ENCODE results near the gene PAPLN.

Gene PAPLN

DNA sequence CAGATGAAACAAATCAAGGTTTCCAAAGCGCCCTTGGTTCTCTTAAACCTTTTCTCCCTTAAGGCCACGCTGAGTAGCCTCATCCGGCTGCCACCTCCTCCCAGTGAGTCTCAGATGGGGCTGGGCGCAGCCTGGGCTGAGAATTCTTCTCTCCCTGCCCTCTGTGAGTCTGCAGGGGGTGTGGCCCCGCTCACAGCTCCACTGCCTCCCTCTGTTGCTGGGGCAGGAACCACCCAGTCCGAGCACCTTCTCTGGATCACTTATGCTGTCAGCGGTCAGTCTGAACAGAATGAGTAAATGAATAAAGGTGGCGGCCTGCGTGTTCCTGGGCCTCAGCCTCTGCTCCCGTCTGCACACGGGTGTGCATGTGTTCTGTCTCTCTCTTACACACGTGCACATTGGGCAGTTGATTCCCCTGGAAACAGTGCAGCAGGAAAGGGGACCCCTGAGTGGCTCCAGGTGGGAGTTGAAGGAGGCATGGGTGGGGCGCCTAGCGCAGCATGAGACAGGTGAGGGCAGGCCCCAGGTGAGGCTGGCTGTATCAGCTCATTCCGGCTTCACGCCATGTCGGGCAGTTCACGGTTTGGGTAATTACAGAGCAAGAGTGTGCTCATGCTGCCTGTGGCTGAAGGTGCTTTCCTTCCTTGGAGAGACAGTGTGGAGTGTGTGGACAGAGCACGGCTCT is 4.3 kb downstream of the PAPLN start:
- peaks cover 7% of the 10 kb centered on the region; the same call in 1 of the 2 replicates for H3K27me3 ChIP-seq (ENCODE audit: insufficient read depth, low read length)
- H3K9ac ChIP-seq (ENCODE audit: low read length): no peak overlapping the region
- no peak overlapping the region for H3K4me3 ChIP-seq (ENCODE audit: low read depth, low read length, poor library complexity, severe bottlenecking)
- no peaks in the 10 kb centered on the region for H3F3A ChIP-seq (ENCODE audit: insufficient read depth, low read length)
- no peaks in the 10 kb centered on the region for H3K9me2 ChIP-seq (ENCODE audit: low read depth, low read length)
- H2AFZ ChIP-seq (ENCODE audit: low read length): no peak overlapping the region
- no peaks in the 10 kb centered on the region for H4K20me1 ChIP-seq (ENCODE audit: insufficient read depth, low read length)
- H3K4me1 ChIP-seq (ENCODE audit: insufficient read depth, low read length, severe bottlenecking): peaks cover 33% of the 10 kb centered on the region
- H3K9me3 ChIP-seq (ENCODE audit: low read length): no peaks in the 10 kb centered on the region
- H3K79me2 ChIP-seq (ENCODE audit: insufficient read depth, low read length): no peaks in the 10 kb centered on the region
- H3K36me3 ChIP-seq (ENCODE audit: insufficient read depth, low read length): no peaks in the 10 kb centered on the region
- no peak overlapping the region for H3K27ac ChIP-seq (ENCODE audit: low read depth, low read length, poor library complexity, severe bottlenecking)
- no peak overlapping the region for H3K4me2 ChIP-seq (ENCODE audit: low read length)
- TF ChIP-seq CTCF (IDR thresholded peaks at IDR 0.05; ENCODE audit: low read length) (no peak), EZH2 (IDR thresholded peaks at IDR 0.05; ENCODE audit: borderline replicate concordance, low read length) (no peak)

DNA sequence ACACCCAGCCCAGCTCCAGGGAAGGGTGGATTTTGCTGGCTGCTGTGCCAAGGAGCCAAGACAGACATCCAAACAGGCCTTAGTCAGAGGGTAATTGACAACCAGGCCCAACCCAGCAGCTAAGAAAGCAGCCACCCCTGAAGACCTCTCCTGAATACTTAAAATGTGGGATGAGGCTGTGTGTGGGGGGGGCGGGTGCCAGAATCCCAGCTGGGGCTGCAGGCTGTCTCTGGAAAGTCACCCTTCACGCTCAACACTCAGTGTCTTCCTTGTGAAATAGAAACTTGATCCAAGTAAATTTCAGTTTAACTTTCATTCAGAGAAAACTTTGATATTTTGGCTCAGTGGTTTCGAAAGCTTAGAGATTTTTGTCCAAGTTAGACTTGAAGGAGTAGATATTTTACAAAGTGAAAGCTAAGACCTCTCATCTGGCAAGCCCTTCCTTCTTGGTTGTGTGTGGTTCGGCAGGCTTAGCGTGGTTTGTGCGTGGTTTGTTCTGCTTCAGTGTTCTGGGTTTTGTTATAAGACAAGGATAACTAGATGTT is 5.1 kb downstream of the PAPLN start:
- Histone ChIP-seq H3K4me1 (ENCODE audit: insufficient read depth, low read length, severe bottlenecking) (peaks cover 37% of the 10 kb centered on the region), H3K4me2 (ENCODE audit: low read length) (no peak overlapping the region), H3K36me3 (ENCODE audit: insufficient read depth, low read length) (no peaks in the 10 kb centered on the region), H3K27ac (ENCODE audit: low read depth, low read length, poor library complexity, severe bottlenecking) (no peak overlapping the region), H3K9ac (ENCODE audit: low read length) (no peak overlapping the region), H3K9me3 (ENCODE audit: low read length) (no peaks in the 10 kb centered on the region), H3K9me2 (ENCODE audit: low read depth, low read length) (no peaks in the 10 kb centered on the region), H3K79me2 (ENCODE audit: insufficient read depth, low read length) (no peaks in the 10 kb centered on the region), H4K20me1 (ENCODE audit: insufficient read depth, low read length) (no peaks in the 10 kb centered on the region), H2AFZ (ENCODE audit: low read length) (no peak overlapping the region), H3K4me3 (ENCODE audit: low read depth, low read length, poor library complexity, severe bottlenecking) (no peak overlapping the region), H3F3A (ENCODE audit: insufficient read depth, low read length) (no peaks in the 10 kb centered on the region), H3K27me3 (ENCODE audit: insufficient read depth, low read length) (peaks cover 7% of the 10 kb centered on the region; the same call in 1 of the 2 replicates)
- TF ChIP-seq EZH2 (IDR thresholded peaks at IDR 0.05; ENCODE audit: borderline replicate concordance, low read length) (no peak), CTCF (IDR thresholded peaks at IDR 0.05; ENCODE audit: low read length) (no peak)

GRCh38 chr14:73243341-73243740 is 6.0 kb downstream of the PAPLN start:
- H3K9ac ChIP-seq (ENCODE audit: low read length): no peak overlapping the region
- H3K9me3 ChIP-seq (ENCODE audit: low read length): no peaks in the 10 kb centered on the region
- H3K27ac ChIP-seq (ENCODE audit: low read depth, low read length, poor library complexity, severe bottlenecking): no peak overlapping the region
- no peaks in the 10 kb centered on the region for H4K20me1 ChIP-seq (ENCODE audit: insufficient read depth, low read length)
- peaks cover 7% of the 10 kb centered on the region; the same call in 1 of the 2 replicates for H3K27me3 ChIP-seq (ENCODE audit: insufficient read depth, low read length)
- H3F3A ChIP-seq (ENCODE audit: insufficient read depth, low read length): no peaks in the 10 kb centered on the region
- TF ChIP-seq CTCF (IDR thresholded peaks at IDR 0.05; ENCODE audit: low read length): no peak
- no peak for TF ChIP-seq EZH2 (IDR thresholded peaks at IDR 0.05; ENCODE audit: borderline replicate concordance, low read length)
- no peak overlapping the region for H2AFZ ChIP-seq (ENCODE audit: low read length)
- no peaks in the 10 kb centered on the region for H3K36me3 ChIP-seq (ENCODE audit: insufficient read depth, low read length)
- no peak overlapping the region for H3K4me3 ChIP-seq (ENCODE audit: low read depth, low read length, poor library complexity, severe bottlenecking)
- H3K79me2 ChIP-seq (ENCODE audit: insufficient read depth, low read length): no peaks in the 10 kb centered on the region
- peaks cover 37% of the 10 kb centered on the region for H3K4me1 ChIP-seq (ENCODE audit: insufficient read depth, low read length, severe bottlenecking)
- no peak overlapping the region for H3K4me2 ChIP-seq (ENCODE audit: low read length)
- no peaks in the 10 kb centered on the region for H3K9me2 ChIP-seq (ENCODE audit: low read depth, low read length)
